ENCODE data around the gene SCYGR1.
"Not testable (repeated sequence)": the region's sequence is repeated elsewhere in the genome, so short reads cannot be mapped to it uniquely, and the experiment has no call there.

SCYGR1 gene

DNA sequence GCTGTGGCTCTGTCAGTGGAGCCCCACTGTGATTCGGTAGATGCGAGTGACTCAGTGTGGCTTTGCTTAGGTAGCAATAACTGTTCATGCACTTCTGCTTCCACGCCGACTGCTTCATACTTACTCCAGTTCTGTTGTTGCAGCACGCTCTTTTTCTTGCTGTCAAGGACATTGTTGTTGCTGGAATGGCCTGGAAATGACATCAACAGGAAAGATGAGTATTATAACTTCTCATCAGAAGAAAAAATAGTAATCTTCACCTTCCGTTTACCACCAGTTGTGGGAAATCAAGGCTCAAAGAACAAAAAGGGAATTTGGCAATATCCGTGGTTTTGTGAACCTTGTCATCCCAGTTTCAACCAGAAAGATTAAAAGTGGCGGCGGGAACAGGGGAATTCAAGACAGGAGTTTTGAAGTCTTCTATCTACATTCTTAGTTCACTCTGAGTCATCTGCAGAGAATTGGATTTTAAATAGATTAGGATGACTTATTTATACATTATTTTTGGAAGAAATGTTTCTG lies 16.9 kb downstream of the SCYGR1 start:
- no peak for DNase-seq (ENCODE audit: low read depth in 2 of 2)

DNA sequence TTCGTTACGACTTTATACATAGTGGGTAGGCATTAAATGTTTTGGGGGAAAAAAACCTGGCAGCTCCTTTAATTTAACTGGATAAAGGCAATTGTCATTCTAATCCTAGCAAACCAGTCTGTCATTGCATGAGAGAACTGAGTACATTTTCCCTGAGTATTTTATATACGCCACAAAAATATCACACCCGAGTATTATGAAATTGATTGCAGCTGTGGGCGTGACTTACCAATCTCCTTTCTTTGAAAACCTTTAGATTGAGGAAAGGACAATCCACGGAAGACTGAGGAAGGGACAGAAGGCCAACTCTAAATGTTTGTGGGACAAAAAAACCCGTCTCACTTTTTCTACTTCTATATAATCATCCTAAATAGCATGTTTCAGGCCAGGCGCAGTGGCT lies 17.7 kb downstream of the SCYGR1 start:
- DNase-seq (ENCODE audit: low read depth in 2 of 2) = no peak

DNA sequence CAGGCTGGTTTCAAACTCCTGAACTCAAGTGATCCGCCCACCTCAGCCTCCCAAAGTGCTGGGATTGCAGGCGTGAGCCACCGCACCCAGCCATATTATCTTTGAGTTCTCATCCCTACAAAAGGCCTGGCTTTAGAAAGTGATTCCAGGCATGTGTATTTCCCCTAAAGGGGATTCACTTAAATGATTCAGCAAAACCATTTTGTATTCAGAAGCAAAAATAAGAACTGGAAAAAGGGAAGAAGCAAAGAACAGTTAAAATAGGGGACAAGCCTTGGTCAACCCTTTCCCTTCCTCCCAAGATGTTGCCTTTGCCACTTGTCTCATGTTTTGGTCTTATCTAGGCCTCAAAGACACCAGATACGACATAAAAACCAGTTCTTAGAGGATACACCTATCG lies 19.2 kb downstream of the SCYGR1 start:
- DNase-seq (ENCODE audit: low read depth in 2 of 2) = no peak

DNA sequence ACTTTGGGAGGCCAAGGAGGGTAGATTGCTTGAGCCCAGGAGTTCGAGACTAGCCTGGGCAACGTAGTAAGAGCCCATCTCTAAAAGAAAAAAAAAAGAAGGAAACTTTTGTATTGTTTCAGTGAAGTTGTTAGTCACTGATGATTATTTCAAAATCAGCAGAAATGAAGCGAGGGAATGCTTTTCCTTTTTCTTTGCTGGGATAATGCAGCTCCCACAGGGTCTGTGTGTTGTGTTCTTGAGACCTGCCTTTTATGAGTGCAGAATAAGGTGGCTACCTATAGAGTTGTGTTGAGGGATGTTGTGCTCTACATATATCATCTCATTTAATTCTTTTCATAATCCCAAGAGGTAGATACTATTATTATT lies 20.3 kb downstream of the SCYGR1 start:
- no peak for DNase-seq (ENCODE audit: low read depth in 2 of 2)

DNA sequence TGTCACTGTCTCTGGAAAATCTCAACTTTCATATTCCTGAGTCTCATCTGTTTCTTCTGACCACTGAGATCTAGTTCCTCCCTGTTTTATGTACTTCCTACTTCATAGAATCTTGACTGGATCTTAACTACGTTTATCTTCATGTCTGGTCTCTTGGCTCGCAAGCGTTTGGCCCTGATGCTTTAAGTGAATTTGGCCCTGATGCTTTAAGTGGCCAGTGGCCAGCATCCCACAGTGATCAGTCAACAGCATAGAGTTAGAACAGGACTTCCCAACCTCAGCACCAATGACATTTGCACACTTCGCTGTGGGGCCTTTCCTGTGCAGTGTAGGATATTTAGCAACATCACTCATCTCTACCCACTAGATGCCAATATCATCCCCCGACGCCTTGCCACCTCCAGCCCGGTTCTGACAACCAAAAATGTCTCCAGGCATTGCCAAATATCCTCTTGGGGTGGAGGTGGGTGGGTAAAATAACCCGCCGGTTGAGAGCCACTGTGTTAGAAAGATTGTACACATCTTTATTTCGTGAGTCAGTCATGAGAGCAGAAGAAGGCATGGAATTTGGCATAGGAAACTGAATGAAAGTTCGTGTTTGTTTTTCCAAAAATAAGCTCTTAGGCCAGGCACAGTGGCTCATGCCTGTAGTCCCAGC lies 20.9 kb downstream of the SCYGR1 start:
- no peak for DNase-seq (ENCODE audit: low read depth in 2 of 2)

DNA sequence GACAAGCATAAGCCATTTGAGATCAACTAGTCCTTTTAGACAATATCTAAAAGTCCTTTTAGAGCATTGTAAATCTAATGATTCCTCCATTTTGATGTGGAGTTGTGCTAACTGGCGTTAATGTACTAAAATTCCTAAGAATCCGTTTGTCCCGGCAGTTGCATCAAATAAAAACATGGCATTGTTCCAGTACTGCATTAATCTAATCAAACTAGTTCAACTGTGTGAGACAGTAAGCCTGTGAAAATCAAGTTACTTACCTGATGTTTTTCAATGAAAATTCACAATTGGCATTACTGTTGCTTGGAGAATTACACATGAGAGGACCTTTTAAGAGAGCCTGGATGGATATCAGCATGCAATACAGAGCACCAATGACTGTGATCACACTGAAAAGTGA lies 21.9 kb downstream of the SCYGR1 start:
- DNase-seq (ENCODE audit: low read depth in 2 of 2) = no peak

DNA sequence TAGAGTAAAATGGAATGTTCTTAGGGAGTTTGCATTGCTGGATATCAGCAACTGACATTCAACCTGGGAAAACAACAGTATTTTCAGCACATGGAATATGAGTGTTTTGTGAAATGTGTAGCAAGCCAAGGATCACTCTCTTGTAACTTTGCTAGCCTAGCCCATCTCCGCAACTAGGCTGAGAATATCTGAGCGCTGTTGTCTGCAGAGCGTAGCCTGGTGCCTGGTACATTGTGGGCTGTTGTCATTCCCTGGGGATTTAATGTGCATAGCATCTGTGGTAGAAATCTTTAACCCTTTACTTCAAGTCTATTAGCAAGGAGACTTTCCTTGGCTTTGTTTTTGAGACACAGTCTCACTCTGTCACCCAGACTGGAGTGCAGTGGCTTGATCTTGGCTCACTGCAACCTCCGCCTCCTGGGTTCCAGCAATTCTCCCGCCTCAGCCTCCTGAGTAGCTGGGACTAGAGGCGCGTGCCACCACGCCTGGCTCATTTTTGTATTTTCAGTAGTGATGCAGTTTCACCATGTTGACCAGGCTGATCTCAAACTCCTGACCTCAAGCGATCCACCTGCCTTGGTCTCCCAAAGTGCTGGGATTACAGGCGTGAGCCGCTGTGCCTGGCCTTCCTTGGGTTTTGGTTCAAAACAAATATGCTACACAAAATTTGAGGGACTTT lies 23.0 kb downstream of the SCYGR1 start:
- DNase-seq (ENCODE audit: low read depth in 2 of 2) = not testable (repeated sequence)

DNA sequence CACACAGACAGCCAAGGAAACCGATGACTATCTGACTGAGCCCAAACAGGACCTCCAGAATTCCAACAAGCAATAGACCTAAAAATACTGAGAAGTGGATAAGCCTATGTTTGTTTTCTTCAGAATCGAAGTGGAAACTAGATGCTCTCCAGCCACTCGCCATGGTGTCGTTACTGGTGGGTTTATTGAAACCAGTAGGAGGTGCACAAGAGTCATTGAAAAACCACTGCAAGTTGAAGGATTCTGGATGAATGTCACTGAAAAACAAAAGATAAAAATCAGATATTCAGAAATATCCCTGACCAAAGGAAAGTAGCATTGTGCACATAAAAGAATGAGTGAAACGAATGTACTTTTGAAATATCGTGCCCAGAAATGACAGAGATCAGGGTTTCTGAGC lies 24.0 kb downstream of the SCYGR1 start:
- no peak for DNase-seq (ENCODE audit: low read depth in 2 of 2)

DNA sequence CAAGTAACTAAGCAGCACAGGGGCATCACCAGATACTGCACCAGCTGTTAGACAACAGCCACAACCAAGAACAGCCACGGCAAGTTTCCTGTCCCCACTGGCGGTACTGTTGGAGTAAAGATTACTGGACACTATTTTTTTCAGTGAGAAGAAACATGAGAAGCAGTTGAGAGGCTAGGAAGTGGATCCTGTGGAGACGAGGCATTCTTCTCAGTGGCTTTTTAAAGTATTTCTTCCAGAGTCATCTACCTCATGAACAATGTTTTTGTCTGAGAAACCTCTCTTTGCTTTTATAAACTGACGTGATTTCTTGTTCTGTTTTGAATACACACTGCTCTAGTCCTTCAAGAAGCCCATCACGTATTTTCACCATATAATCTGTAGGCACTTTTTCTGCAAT lies 27.4 kb downstream of the SCYGR1 start:
- DNase-seq (ENCODE audit: low read depth in 2 of 2) = no peak

DNA sequence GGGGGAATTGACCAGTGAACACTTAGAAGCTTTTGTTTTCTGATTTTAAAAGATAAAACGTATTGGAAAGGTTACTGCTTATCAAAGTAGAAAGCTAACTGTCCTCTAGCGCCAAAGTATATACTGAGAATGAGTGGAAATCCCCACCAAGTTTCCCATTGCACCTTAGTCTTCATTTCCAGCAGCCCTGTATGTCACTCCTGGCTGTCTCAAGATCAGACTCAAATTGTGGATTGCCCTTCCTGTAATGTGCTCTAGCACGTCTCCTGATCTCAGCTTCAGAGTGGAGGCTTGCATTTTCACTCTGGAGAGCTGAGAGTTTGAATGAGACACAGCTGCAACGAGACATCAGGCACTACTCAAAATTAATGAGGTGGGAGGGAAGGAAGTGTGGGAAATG lies 36.1 kb downstream of the SCYGR1 start:
- no peak for DNase-seq (ENCODE audit: low read depth in 2 of 2)

DNA sequence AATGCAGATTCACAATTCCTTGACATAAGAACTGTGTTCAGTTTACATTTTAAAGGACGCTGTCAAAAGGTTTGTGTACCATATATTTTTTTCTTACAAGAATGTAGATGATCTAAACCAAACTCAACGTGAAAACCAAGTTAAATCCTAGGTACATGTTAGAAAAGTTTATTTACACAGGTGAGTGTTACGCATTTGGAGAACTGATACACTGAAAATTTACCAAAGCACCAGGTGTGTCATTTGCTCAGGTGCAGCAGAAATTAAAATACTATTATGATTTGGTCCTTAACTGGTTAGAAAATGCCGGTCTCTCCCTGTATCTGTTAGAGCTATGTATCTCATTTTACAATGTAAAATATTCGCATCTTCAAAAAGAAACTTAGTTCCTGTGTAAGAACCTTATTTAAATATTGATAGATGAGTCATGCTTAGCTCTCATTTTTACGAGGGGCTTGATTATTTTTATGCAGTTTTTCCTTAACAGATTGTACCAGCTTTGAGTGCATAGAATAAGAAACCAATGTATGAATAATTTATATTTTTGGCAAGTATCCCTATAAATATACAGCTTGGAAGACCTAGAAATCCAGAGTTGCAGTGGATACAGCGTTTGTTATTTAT lies 37.6 kb downstream of the SCYGR1 start:
- DNase-seq (ENCODE audit: low read depth in 2 of 2) = no peak

DNA sequence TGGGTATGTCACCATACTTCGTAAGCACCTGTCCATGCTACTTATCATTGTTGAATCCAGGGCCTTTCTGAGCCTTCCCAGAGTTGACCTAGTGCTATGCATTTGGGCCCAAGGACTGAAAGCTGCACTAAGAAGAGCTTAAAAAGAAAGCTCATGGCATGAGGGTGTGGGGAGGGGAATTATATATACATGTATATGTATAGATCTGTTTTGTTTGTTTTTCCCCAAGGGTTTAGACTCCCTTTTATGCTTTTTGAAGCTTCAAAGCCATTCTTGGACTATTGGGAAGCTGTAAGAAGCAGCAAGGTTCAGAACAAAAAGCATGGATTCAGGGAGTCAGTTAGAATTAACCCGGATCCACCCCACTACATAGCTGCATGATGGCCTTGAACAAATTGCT lies 39.4 kb downstream of the SCYGR1 start:
- DNase-seq (ENCODE audit: low read depth in 2 of 2) = no peak

DNA sequence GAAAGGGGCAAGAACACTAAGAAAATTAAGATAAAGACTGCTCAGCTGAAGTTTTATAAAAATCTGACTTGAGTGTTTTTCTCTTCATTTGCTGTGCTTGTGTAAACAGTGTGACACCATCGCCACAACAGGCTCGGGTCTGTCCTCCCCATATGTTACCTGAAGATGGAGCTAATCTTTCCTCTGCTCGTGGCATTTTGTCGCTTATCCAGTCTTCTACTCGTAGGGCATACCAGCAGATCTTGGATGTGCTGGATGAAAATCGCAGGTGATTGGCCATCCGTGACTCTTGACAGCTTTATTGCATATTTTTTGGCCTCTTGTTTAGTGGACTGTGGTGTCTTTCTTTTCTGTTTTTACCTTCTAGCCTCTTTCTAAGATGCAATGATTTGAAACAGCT lies 40.6 kb downstream of the SCYGR1 start:
- DNase-seq (ENCODE audit: low read depth in 2 of 2) = no peak

DNA sequence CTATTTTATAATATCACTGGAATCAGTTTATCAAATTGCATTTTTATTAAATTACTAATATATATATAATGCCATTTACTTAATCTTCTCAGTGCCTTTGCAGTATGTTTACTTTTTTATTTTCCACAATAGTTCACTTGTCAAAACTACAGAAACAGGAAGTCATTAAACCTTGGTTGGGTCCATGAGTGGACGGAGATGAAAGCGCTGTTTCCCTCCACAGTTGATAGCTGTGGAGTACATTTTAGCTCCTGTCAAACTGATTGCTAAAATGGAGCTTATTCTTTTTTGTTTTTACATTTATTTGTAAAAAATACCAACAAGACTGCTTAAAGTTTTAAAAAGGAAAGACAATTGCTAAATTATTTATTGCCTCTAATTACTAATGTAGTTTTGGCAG lies 43.5 kb downstream of the SCYGR1 start:
- DNase-seq (ENCODE audit: low read depth in 2 of 2) = no peak

DNA sequence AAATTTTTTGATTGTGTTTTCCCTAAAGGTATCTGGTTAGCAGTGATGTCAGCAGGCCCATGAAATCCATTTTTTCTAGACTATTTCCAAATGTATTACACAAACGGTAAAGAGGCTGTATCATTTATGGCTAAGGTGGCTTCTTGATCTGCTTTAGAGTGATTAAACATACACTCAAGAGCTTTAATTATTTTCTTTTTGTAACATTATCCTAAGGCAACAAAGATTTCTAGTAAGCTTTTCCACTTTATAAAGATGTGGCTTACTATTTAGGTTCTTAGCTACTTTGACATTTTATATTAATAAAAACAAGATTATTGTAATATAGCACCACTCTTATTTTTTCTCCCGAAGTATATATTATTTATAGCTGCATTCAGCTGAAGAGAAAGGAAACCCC lies 46.2 kb downstream of the SCYGR1 start:
- DNase-seq (ENCODE audit: low read depth in 2 of 2) = no peak

DNA sequence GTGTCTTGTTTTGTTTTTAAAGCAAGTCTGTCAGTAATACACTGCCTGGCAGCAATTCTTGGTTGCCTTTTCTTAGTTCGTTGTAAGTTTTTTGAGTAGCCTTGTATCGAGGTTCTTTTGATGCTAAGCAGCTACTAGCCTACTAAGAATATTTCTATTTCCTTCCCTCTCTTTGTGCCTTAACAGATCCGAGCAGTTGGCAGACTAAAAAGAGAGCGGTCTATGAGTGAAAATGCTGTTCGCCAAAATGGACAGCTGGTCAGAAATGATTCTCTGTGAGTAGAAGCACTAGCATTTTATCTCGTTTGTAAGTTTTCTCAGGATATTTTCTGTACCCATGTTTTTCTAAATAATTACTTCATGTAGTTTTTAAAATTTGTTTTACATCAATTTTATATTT lies 47.6 kb downstream of the SCYGR1 start:
- no peak for DNase-seq (ENCODE audit: low read depth in 2 of 2)

DNA sequence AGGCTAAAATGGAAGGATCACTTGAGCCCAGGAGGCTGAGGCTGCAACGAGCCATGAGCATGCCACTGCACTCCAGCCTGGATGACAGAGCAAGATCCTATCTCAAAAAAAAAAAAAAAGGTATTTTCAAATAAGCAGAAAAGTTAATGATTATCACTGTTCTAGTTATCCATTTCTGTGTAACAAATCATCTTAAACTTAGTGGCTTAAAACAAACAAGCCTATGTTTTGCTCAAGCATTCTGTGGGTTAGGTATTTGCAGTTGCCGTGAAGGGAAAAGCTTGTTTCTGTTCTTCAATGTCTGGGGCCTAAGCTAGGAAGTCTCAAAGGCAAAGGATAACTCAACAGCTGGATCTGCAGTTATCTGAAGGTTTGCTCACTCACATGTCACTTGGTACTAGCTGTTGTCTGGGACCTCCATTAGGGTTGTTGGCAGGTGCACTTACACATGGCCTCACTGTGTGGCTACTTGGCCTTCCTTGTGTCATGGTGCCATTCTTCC lies 48.6 kb downstream of the SCYGR1 start:
- no peak for DNase-seq (ENCODE audit: low read depth in 2 of 2)

Data from stimulated activated CD4-positive, alpha-beta T cell treated with anti-CD3 and anti-CD28 coated beads, Interleukin-4, amount 100 ng/mL, for 48 hours (primary cell).